ENCODE results near the gene NSD1.
A peak's percentile ranks its signal among the peaks of the same experiment; 100 is the strongest.

NSD1 gene

GRCh38 chr5:177098470-177099141, 35.0 kb upstream of the NSD1 start:
- no peak for DNase-seq

- no peak for DNase-seq
Observed at GRCh38 chr5:177099422-177100093, 34.0 kb upstream of the NSD1 start.

GRCh38 chr5:177100714-177101121, 32.9 kb upstream of the NSD1 start:
- no peak for DNase-seq

GRCh38 chr5:177103523-177104253, 29.9 kb upstream of the NSD1 start:
- DNase-seq = no peak

GRCh38 chr5:177105691-177106476, 27.7 kb upstream of the NSD1 start:
- no peak for DNase-seq

- DNase-seq = no peak
Observed at GRCh38 chr5:177107159-177107558, 26.4 kb upstream of the NSD1 start.

GRCh38 chr5:177109810-177110209, 23.8 kb upstream of the NSD1 start:
- no peak for DNase-seq

GRCh38 chr5:177111720-177112394, 21.7 kb upstream of the NSD1 start:
- no peak for DNase-seq

- DNase-seq = no peak
Observed at GRCh38 chr5:177112589-177113220, 20.9 kb upstream of the NSD1 start.

- DNase-seq = no peak
Observed at GRCh38 chr5:177113566-177114424, 19.8 kb upstream of the NSD1 start.

GRCh38 chr5:177116631-177117373, 16.8 kb upstream of the NSD1 start:
- peak; percentile 47 for DNase-seq

GRCh38 chr5:177117441-177118045, 16.0 kb upstream of the NSD1 start:
- no peak for DNase-seq

GRCh38 chr5:177122566-177122965, 11.0 kb upstream of the NSD1 start:
- DNase-seq = no peak

- no peak for DNase-seq
Observed at GRCh38 chr5:177123789-177124485, 9.6 kb upstream of the NSD1 start.

- DNase-seq = no peak
Observed at GRCh38 chr5:177124486-177124991, 9.0 kb upstream of the NSD1 start.

GRCh38 chr5:177126771-177127170, 6.8 kb upstream of the NSD1 start:
- DNase-seq = no peak

- DNase-seq = no peak
Observed at GRCh38 chr5:177128551-177128981, 5.0 kb upstream of the NSD1 start.

GRCh38 chr5:177130211-177131018, 3.2 kb upstream of the NSD1 start:
- DNase-seq = no peak
